K562 (cell line): ENCODE results near the gene GPRIN2. TPM values are rescaled to one million over a fixed set of nuclear protein-coding genes. Genes with fewer than 3 reads are reported as not detected.

Experiments used
- BHLHE40 ChIP-seq: IDR thresholded peaks from 2 replicates; pipeline ENCODE4 v1.6.1; 2011; ENCODE audit warnings: low read length, improper control_type of control experiment
- CAMTA2 ChIP-seq: fragments of 250-450 bp; sonication (Bioruptor Pico); conservative IDR thresholded peaks from 2 replicates; pipeline ENCODE4 v1.5.1; 2022
- CBFB ChIP-seq: sonication (generic); formaldehyde crosslinking; IDR thresholded peaks from 2 replicates; pipeline ENCODE4 v1.4.0; 2020; ENCODE audit warnings: mild to moderate bottlenecking, missing genetic modification reagents
- CHCHD3 ChIP-seq: fragments of 250-450 bp; sonication (Bioruptor Pico); IDR thresholded peaks from 2 replicates; pipeline ENCODE4 v2.1.2; 2022; ENCODE audit warnings: mild to moderate bottlenecking
- ERF ChIP-seq: fragments of 450-650 bp; formaldehyde crosslinking; IDR thresholded peaks from 2 replicates; pipeline ENCODE4 v1.4.0; 2020; ENCODE audit warnings: mild to moderate bottlenecking, mixed read lengths
- EZH2 ChIP-seq: IDR thresholded peaks from 2 replicates; pipeline ENCODE4 v1.6.1; 2012; ENCODE audit warnings: low read depth, mild to moderate bottlenecking, inconsistent platforms, low read length, borderline replicate concordance
- FOXM1 ChIP-seq, 2 experiments: fragments of 450-650 bp in 1 of 2; sonication (generic) in 1 of 2; formaldehyde crosslinking in 1 of 2; IDR thresholded peaks; 2 replicates each; pipeline versions ENCODE4 v1.6.1 to v1.9.0; 2017 to 2022; ENCODE audit warnings: low read depth in 2 of 2, mild to moderate bottlenecking in 2 of 2, missing genetic modification reagents in 1 of 2, moderate library complexity in 1 of 2
- HDAC2 ChIP-seq: fragments of 450-650 bp; IDR thresholded peaks from 2 replicates; pipeline ENCODE4 v1.6.1; 2016; ENCODE audit warnings: mild to moderate bottlenecking
- KAT2B ChIP-seq: IDR thresholded peaks from one replicate; pipeline ENCODE4 v1.6.1; 2012; ENCODE audit warnings: low read depth, mild to moderate bottlenecking, control low read depth, inconsistent platforms, low read length, moderate library complexity
- KLF13 ChIP-seq: fragments of 450-650 bp; IDR thresholded peaks from 2 replicates; pipeline ENCODE4 v1.6.1; 2016; ENCODE audit warnings: missing genetic modification characterization, low read depth, mild to moderate bottlenecking, missing compliant biosample characterization, moderate library complexity, borderline replicate concordance
- NCOA1 ChIP-seq: fragments of 450-650 bp; IDR thresholded peaks from 2 replicates; pipeline ENCODE4 v1.6.1; 2016; ENCODE audit warnings: low read depth
- OTX1 ChIP-seq: fragments of 450-650 bp; formaldehyde crosslinking; IDR thresholded peaks from 2 replicates; pipeline ENCODE4 v1.4.0; 2022; ENCODE audit warnings: mild to moderate bottlenecking
- PHB ChIP-seq: fragments of 250-450 bp; sonication (Bioruptor Pico); IDR thresholded peaks from 2 replicates; pipeline ENCODE4 v1.5.0; 2021
- PHTF2 ChIP-seq: fragments of 250-450 bp; sonication (Bioruptor Pico); IDR thresholded peaks from 2 replicates; pipeline ENCODE4 v1.5.0; 2021; ENCODE audit warnings: mild to moderate bottlenecking
- POU5F1 ChIP-seq: fragments of 150-350 bp; IDR thresholded peaks from 2 replicates; pipeline ENCODE4 v1.6.1; 2014; ENCODE audit warnings: borderline replicate concordance, low read length, low read depth, mild to moderate bottlenecking; ENCODE audit not compliant: partially characterized antibody
- TEAD2 ChIP-seq: fragments of 450-650 bp; IDR thresholded peaks from 2 replicates; pipeline ENCODE4 v1.6.1; 2016; ENCODE audit warnings: missing genetic modification characterization, control low read depth, missing compliant biosample characterization
- ZNF23 ChIP-seq: fragments of 250-450 bp; sonication (Bioruptor Pico); IDR thresholded peaks from 2 replicates; pipeline ENCODE4 v1.4.0; 2020; ENCODE audit warnings: mild to moderate bottlenecking
- ZNF274 ChIP-seq: IDR thresholded peaks from 2 replicates; pipeline ENCODE4 v1.6.1; 2011; ENCODE audit warnings: low read depth, mild to moderate bottlenecking, low read length, moderate library complexity, borderline replicate concordance
- ZNF408 ChIP-seq: fragments of 250-450 bp; sonication (Bioruptor Pico); IDR thresholded peaks from 2 replicates; pipeline ENCODE4 v1.4.0; 2020; ENCODE audit warnings: low read depth, mild to moderate bottlenecking, moderate library complexity
- ZNF699 ChIP-seq: fragments of 250-450 bp; sonication (Bioruptor Pico); IDR thresholded peaks from 2 replicates; pipeline ENCODE4 v1.8.0; 2021; ENCODE audit warnings: mild to moderate bottlenecking, moderate library complexity; ENCODE audit not compliant: insufficient replicate concordance
- ZNF780A ChIP-seq: fragments of 250-450 bp; sonication (Bioruptor Pico); IDR thresholded peaks from 2 replicates; pipeline ENCODE4 v1.5.0; 2021; ENCODE audit warnings: mild to moderate bottlenecking
- polyA plus RNA-seq, 8 experiments: library from polyadenylated mRNA; depleted of rRNA in 4 of 8; stranded (reverse) in 5 of 8; unstranded in 3 of 8; fragments of >200 nt; fragmentation: Nextera tagmentation in 2 of 8; fragmentation: Illumina TruSeq in 1 of 8; extraction: Ambion mirVana in 2 of 8; extraction: Trizol in 1 of 8; gene quantifications; 2 replicates each; pipeline versions ENCODE4 v1.2.1 to v1.2.3, GENCODE V29; 2011 to 2014; ENCODE audit warnings: inconsistent platforms in 1 of 8, missing spikeins in 1 of 8
- total RNA-seq, 7 experiments: library from RNA; depleted of rRNA in 6 of 7; stranded (reverse); fragments of >200 nt in 6 of 7; fragmentation: Illumina TruSeq in 2 of 7; extraction: Trizol in 2 of 7; gene quantifications; 2 replicates each; pipeline versions ENCODE4 v1.2.1 to v1.2.3, GENCODE V29; 2011 to 2021; ENCODE audit warnings: low replicate concordance in 1 of 7
- TF ChIP-seq, protein P1 (sequence below): sonication (generic); formaldehyde crosslinking; IDR thresholded peaks from 2 replicates; pipeline ENCODE4 v1.8.0; 2022; ENCODE audit warnings: mild to moderate bottlenecking, missing genetic modification reagents, borderline replicate concordance
- TF ChIP-seq, protein P2 (sequence below), 2 experiments: fragments of 250-450 bp in 1 of 2; fragments of 450-650 bp in 1 of 2; sonication (Bioruptor Pico) in 1 of 2; IDR thresholded peaks; 2 replicates each; pipeline versions ENCODE4 v1.6.1 to v1.8.0; 2016 to 2021; ENCODE audit warnings: mild to moderate bottlenecking in 2 of 2, moderate library complexity in 2 of 2, missing compliant biosample characterization in 1 of 2, missing genetic modification characterization in 1 of 2
- TF ChIP-seq, protein P3 (sequence below): fragments of 450-650 bp; IDR thresholded peaks from 2 replicates; pipeline ENCODE4 v1.6.1; 2017; ENCODE audit warnings: mild to moderate bottlenecking, moderate library complexity

Gene GPRIN2
- total and polyA plus RNA-seq, 9 of the 15 experiments (the other 6 are each of a cell fraction or from before 2014, with no cell fraction given) = not detected

- TF ChIP-seq FOXM1 (IDR thresholded peaks at IDR 0.05; ENCODE audit: low read depth) (no peak), FOXM1 (CRISPR knock-in tag; IDR thresholded peaks at IDR 0.05; ENCODE audit: low read depth) (no peak), CAMTA2 (CRISPR knock-in tag) (no peak), PHTF2 (CRISPR knock-in tag) (no peak), TEAD2 (tag) (no peak), HDAC2 (no peak), ZNF699 (CRISPR knock-in tag) (no peak), POU5F1 (no peak), KLF13 (tag) (no peak), ZNF408 (CRISPR knock-in tag) (no peak), PHB (0 out of 2 replicates have a peak, but pooled peaks have one; percentile 57), ZNF780A (CRISPR knock-in tag) (no peak), NCOA1 (no peak), ZNF274 (no peak), BHLHE40 (no peak), EZH2 (no peak), ERF (CRISPR knock-in tag) (no peak), CBFB (CRISPR knock-in tag) (peak; percentile 41; the same call in 1 of the 2 replicates), ZNF23 (CRISPR knock-in tag) (no peak), OTX1 (CRISPR knock-in tag) (peak; percentile 38; the same call in 1 of the 2 replicates), KAT2B (no peak), CHCHD3 (CRISPR knock-in tag) (no peak)
- TF ChIP-seq, protein P1, sequence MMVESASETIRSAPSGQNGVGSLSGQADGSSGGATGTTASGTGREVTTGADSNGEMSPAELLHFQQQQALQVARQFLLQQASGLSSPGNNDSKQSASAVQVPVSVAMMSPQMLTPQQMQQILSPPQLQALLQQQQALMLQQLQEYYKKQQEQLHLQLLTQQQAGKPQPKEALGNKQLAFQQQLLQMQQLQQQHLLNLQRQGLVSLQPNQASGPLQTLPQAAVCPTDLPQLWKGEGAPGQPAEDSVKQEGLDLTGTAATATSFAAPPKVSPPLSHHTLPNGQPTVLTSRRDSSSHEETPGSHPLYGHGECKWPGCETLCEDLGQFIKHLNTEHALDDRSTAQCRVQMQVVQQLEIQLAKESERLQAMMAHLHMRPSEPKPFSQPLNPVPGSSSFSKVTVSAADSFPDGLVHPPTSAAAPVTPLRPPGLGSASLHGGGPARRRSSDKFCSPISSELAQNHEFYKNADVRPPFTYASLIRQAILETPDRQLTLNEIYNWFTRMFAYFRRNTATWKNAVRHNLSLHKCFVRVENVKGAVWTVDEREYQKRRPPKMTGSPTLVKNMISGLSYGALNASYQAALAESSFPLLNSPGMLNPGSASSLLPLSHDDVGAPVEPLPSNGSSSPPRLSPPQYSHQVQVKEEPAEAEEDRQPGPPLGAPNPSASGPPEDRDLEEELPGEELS (CRISPR knock-in tag) = no peak
- TF ChIP-seq, protein P2, sequence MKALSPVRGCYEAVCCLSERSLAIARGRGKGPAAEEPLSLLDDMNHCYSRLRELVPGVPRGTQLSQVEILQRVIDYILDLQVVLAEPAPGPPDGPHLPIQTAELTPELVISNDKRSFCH (CRISPR knock-in tag; IDR thresholded peaks at IDR 0.05) = no peak
- TF ChIP-seq, protein P2 (tag; IDR thresholded peaks at IDR 0.05) = no peak
- TF ChIP-seq, protein P3, sequence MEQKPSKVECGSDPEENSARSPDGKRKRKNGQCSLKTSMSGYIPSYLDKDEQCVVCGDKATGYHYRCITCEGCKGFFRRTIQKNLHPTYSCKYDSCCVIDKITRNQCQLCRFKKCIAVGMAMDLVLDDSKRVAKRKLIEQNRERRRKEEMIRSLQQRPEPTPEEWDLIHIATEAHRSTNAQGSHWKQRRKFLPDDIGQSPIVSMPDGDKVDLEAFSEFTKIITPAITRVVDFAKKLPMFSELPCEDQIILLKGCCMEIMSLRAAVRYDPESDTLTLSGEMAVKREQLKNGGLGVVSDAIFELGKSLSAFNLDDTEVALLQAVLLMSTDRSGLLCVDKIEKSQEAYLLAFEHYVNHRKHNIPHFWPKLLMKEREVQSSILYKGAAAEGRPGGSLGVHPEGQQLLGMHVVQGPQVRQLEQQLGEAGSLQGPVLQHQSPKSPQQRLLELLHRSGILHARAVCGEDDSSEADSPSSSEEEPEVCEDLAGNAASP = no peak
These were observed 29.1 kb downstream of the GPRIN2 start (continued) for GRCh38 chr10:46527241-46527811.
